Transverse colon (tissue), 4 donors: ENCODE measurements around the gene MYDGF.

ENCODE experiments used
- CTCF ChIP-seq, 5 experiments: fragments of 200-600 bp in 3 of 5; fragments of 450-650 bp in 2 of 5; sonication (generic) in 3 of 5; IDR thresholded peaks; 1 replicate in 2 of 5; 2 replicates in 3 of 5; pipeline ENCODE4 v1.5.1; 2016 to 2017; ENCODE audit warnings: antibody characterized with exemption in 5 of 5, inconsistent platforms in 3 of 5, mild to moderate bottlenecking in 2 of 5, moderate library complexity in 1 of 5
- EP300 ChIP-seq: sonication (generic); formaldehyde crosslinking; IDR thresholded peaks from one replicate; pipeline ENCODE4 v1.6.1; 2017; ENCODE audit warnings: antibody characterized with exemption, low read depth
- POLR2A ChIP-seq: fragments of 450-650 bp; IDR thresholded peaks from one replicate; pipeline ENCODE4 v1.6.1; 2016; ENCODE audit warnings: antibody characterized with exemption, mild to moderate bottlenecking, moderate library complexity
- POLR2AphosphoS5 ChIP-seq, 3 donors: sonication (generic); formaldehyde crosslinking; IDR thresholded peaks; one replicate each; pipeline ENCODE4 v1.6.1; 2016; ENCODE audit warnings: antibody characterized with exemption in 3 of 3

DNA sequence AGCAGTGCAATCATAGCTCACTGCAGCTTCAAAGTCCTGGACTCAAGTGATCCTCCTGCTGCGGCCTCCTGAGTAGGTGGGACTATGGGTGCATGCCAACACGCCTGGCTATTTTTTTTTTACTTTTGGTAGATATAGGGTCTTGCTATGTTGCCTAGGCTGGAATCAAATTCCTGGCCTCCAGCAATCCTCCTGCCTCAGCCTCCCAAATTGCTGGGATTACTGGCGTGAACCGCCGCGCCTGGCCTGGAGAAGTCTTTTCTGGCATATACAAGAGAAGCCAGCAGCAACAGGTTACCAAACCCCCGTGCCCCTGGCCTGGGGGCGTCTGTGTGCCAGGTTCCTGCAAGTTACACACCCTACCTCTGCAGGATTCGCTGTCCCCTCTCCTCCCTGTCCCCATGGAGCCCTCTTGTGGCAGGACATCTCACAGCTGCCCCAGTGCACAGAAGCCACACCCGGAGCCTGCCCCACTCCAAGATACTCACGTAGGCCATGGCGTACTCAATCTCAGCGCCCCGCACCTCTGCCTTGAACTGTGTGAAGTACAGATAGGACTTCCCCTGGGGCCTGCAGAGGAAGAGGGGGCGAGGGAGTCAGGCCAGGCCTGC lies 9.9 kb downstream of the MYDGF start:
- TF ChIP-seq CTCF (IDR thresholded peaks at IDR 0.05) = peak in 4 of 5 experiments; percentile 27 to 37 (median 32)
- TF ChIP-seq POLR2A = no peak
- TF ChIP-seq POLR2AphosphoS5 (IDR thresholded peaks at IDR 0.05) = no peak
- no peak for TF ChIP-seq EP300
